CD14-positive monocyte (primary cell): Measurements from ENCODE around the gene CCDC149. TPM values are rescaled to one million over a fixed set of nuclear protein-coding genes. Genes with fewer than 3 reads are reported as not detected.

Experiments used
- DNase-seq, 3 donors: peaks; one replicate each; pipeline ENCODE4 v3.0.0-alpha.2; 2011 to 2022
- H2AFZ ChIP-seq: 2 replicates; pipeline ENCODE4 v1.6.0; 2012; ENCODE audit warnings: mild to moderate bottlenecking, low read depth, low read length, inconsistent platforms; ENCODE audit not compliant: insufficient read depth, poor library complexity, severe bottlenecking
- H3K27ac ChIP-seq, 2 donors: 1 replicate in 1 of 2; 2 replicates in 1 of 2; pipeline ENCODE4 v1.5.1; 2012 to 2013; ENCODE audit warnings: low read length in 2 of 2, control low read depth in 1 of 2, inconsistent platforms in 1 of 2, low read depth in 1 of 2, mild to moderate bottlenecking in 1 of 2
- H3K27me3 ChIP-seq, 2 donors: one replicate each; pipeline versions ENCODE4 v1.6.0 to v1.6.1; 2011 to 2013; ENCODE audit warnings: low read length in 2 of 2; ENCODE audit not compliant: control insufficient read depth in 2 of 2, insufficient read depth in 2 of 2
- H3K36me3 ChIP-seq, 2 donors: replicated peaks in 1 of 2; 1 replicate in 1 of 2; 2 replicates in 1 of 2; pipeline versions ENCODE4 v1.5.1 to v1.6.1; 2012 to 2013; ENCODE audit warnings: low read length in 2 of 2, control low read depth in 1 of 2, inconsistent platforms in 1 of 2, mild to moderate bottlenecking in 1 of 2; ENCODE audit not compliant: insufficient read depth in 2 of 2, control insufficient read depth in 1 of 2
- H3K4me1 ChIP-seq, 2 donors: 1 replicate in 1 of 2; 2 replicates in 1 of 2; pipeline versions ENCODE4 v1.5.1 to v1.6.1; 2012 to 2013; ENCODE audit warnings: low read length in 2 of 2, control low read depth in 1 of 2, inconsistent platforms in 1 of 2, mild to moderate bottlenecking in 1 of 2, moderate library complexity in 1 of 2; ENCODE audit not compliant: insufficient read depth in 2 of 2, control insufficient read depth in 1 of 2
- H3K4me2 ChIP-seq: replicated peaks from 2 replicates; pipeline ENCODE3; 2012; ENCODE audit warnings: low read length, moderate library complexity, mild to moderate bottlenecking; ENCODE audit not compliant: poor library complexity, severe bottlenecking; ENCODE audit errors: extremely low read depth
- H3K4me3 ChIP-seq, 3 experiments: fragments of 200-600 bp in 1 of 3; sonication (generic) in 1 of 3; replicated peaks in 1 of 3; 1 replicate in 2 of 3; 2 replicates in 1 of 3; pipeline ENCODE4 v1.5.1; 2011 to 2013; ENCODE audit warnings: low read length in 3 of 3, mild to moderate bottlenecking in 3 of 3, control low read depth in 2 of 3, low read depth in 2 of 3, inconsistent platforms in 1 of 3, moderate library complexity in 1 of 3
- H3K79me2 ChIP-seq: 2 replicates; pipeline ENCODE4 v1.6.0; 2012; ENCODE audit warnings: mild to moderate bottlenecking, control low read depth, inconsistent platforms, low read length, moderate library complexity; ENCODE audit not compliant: insufficient read depth
- H3K9ac ChIP-seq: 2 replicates; pipeline ENCODE4 v1.6.0; 2017; ENCODE audit warnings: low read length, mild to moderate bottlenecking; ENCODE audit not compliant: insufficient read depth, poor library complexity, severe bottlenecking
- H3K9me3 ChIP-seq, 2 donors: replicated peaks in 1 of 2; 1 replicate in 1 of 2; 2 replicates in 1 of 2; pipeline versions ENCODE4 v1.5.1 to v1.6.1; 2012 to 2013; ENCODE audit warnings: low read length in 2 of 2, control low read depth in 1 of 2; ENCODE audit not compliant: control insufficient read depth in 1 of 2, insufficient read depth in 1 of 2
- H4K20me1 ChIP-seq: 2 replicates; pipeline ENCODE4 v1.6.0; 2012; ENCODE audit warnings: mild to moderate bottlenecking, low read length, control low read depth, moderate library complexity; ENCODE audit not compliant: insufficient read depth
- H3K27ac Mint-ChIP-seq, 7 donors: one replicate each; pipeline ENCODE4 v1.8.0; 2020; ENCODE audit warnings: mild to moderate bottlenecking in 7 of 7, mixed read lengths in 7 of 7, moderate library complexity in 6 of 7, inconsistent platforms in 2 of 7
- H3K27me3 Mint-ChIP-seq, 3 donors: one replicate each; pipeline ENCODE4 v1.8.0; 2021 to 2022; ENCODE audit warnings: low read depth in 3 of 3, mild to moderate bottlenecking in 3 of 3, mixed read lengths in 3 of 3, moderate library complexity in 3 of 3, inconsistent platforms in 1 of 3
- H3K36me3 Mint-ChIP-seq, 2 donors: one replicate each; pipeline ENCODE4 v1.8.0; 2020; ENCODE audit warnings: mixed read lengths in 2 of 2, inconsistent platforms in 1 of 2, mild to moderate bottlenecking in 1 of 2
- H3K4me1 Mint-ChIP-seq: one replicate; pipeline ENCODE4 v1.8.0; 2020; ENCODE audit warnings: mild to moderate bottlenecking, mixed read lengths
- H3K4me3 Mint-ChIP-seq, 2 donors: one replicate each; pipeline ENCODE4 v1.8.0; 2020; ENCODE audit warnings: mild to moderate bottlenecking in 2 of 2, mixed read lengths in 2 of 2, moderate library complexity in 1 of 2
- H3K9me3 Mint-ChIP-seq, 7 donors: one replicate each; pipeline ENCODE4 v1.8.0; 2020 to 2022; ENCODE audit warnings: mixed read lengths in 7 of 7, mild to moderate bottlenecking in 6 of 7, moderate library complexity in 6 of 7, inconsistent platforms in 2 of 7
- CTCF ChIP-seq: fragments of 200-600 bp; IDR thresholded peaks from one replicate; pipeline ENCODE4 v1.8.0; 2022; ENCODE audit warnings: antibody characterized with exemption, mild to moderate bottlenecking
- WGBS: methylation state at CpG from one replicate; pipeline ENCODE4 v1.1.5; 2013; ENCODE audit warnings: missing lambda C conversion rate; ENCODE audit not compliant: insufficient coverage; 5-methylcytosine and 5-hydroxymethylcytosine counted together
- intact Hi-C, 2 donors: fragments of 100-400 bp; cut with micrococcal nuclease; formaldehyde crosslinking; loops; one replicate each; pipeline versions ENCODE4 v1.15.0 to v1.15.1; 2023
- polyA plus RNA-seq, 3 donors: library from polyadenylated mRNA; depleted of rRNA in 1 of 3; unstranded in 2 of 3; stranded (reverse) in 1 of 3; fragments of 300-500 nt in 2 of 3; fragments of >200 nt in 1 of 3; fragmentation: Illumina TruSeq in 2 of 3; gene quantifications; 1 replicate in 2 of 3; 2 replicates in 1 of 3; pipeline ENCODE4 v1.2.3, GENCODE V29; 2012 to 2021

Gene CCDC149
- polyA plus RNA-seq, 3 donors = 5.5 to 15.8 (median 14.9) TPM

- intact Hi-C loops = no loop called here
- WGBS = no CpG with 5 or more reads among the region's 2 CpGs
- Histone ChIP-seq H3K4me2 (no peak overlapping the region), H3K9me3 (no peaks in the 10 kb centered on the region), H3K4me1 (peaks cover 0 to 4% of the 10 kb centered on the region in 2 donors), H3K27ac (no peak overlapping the region), H3K9ac (no peak overlapping the region), H3K4me3 (no peak overlapping the region), H3K36me3 (peaks cover 7 to 37% of the 10 kb centered on the region in 2 donors), H2AFZ (no peak overlapping the region), H4K20me1 (peaks cover 13% of the 10 kb centered on the region), H3K79me2 (no peaks in the 10 kb centered on the region), H3K27me3 (no peaks in the 10 kb centered on the region)
- Mint-ChIP-seq H3K27me3 (no peaks in the 10 kb centered on the region), H3K27ac (no peak overlapping the region), H3K9me3 (no peaks in the 10 kb centered on the region), H3K36me3 (peaks cover 26 to 45% of the 10 kb centered on the region in 2 donors), H3K4me3 (no peak overlapping the region), H3K4me1 (peaks cover 24% of the 10 kb centered on the region)
- no peak for DNase-seq
- TF ChIP-seq CTCF = no peak
These were observed 20.1 kb downstream of the CCDC149 start for GRCh38 chr4:24892778-24893177.

GRCh38 chr4:24892278-24892677 lies 20.6 kb downstream of the CCDC149 start:
- Histone ChIP-seq H3K79me2 (no peaks in the 10 kb centered on the region), H3K9ac (no peak overlapping the region), H3K36me3 (peaks cover 7 to 33% of the 10 kb centered on the region in 2 donors), H3K9me3 (no peaks in the 10 kb centered on the region), H4K20me1 (peaks cover 11% of the 10 kb centered on the region), H3K4me1 (peaks cover 0 to 4% of the 10 kb centered on the region in 2 donors), H3K4me2 (no peak overlapping the region), H3K27ac (no peak overlapping the region), H3K4me3 (no peak overlapping the region), H2AFZ (no peak overlapping the region), H3K27me3 (no peaks in the 10 kb centered on the region)
- H3K27ac Mint-ChIP-seq = no peak overlapping the region
- H3K36me3 Mint-ChIP-seq = peaks cover 26 to 45% of the 10 kb centered on the region in 2 donors
- H3K27me3 Mint-ChIP-seq = no peaks in the 10 kb centered on the region
- no peak overlapping the region for H3K4me3 Mint-ChIP-seq
- H3K9me3 Mint-ChIP-seq = no peaks in the 10 kb centered on the region
- no peak for DNase-seq
- no peak for TF ChIP-seq CTCF
- 100% methylated on average over 2 of the region's 2 CpGs for WGBS
- intact Hi-C loops = no loop called here
- peaks cover 27% of the 10 kb centered on the region for H3K4me1 Mint-ChIP-seq
